Activated CD4-positive, alpha-beta T cell treated with anti-CD3 and anti-CD28 coated beads for 48 hours (primary cell): ENCODE measurements around the gene ZNF416.

Experiments used
- DNase-seq: peaks from one replicate; pipeline ENCODE4 v3.0.0-alpha.2; 2020

The ZNF416 gene

GRCh38 chr19:57558525-57558924, 20.2 kb downstream of the ZNF416 start:
- no peak for DNase-seq

- DNase-seq, result no peak
These were observed 21.1 kb downstream of the ZNF416 start for GRCh38 chr19:57557659-57558058.

GRCh38 chr19:57552432-57552831, 26.3 kb downstream of the ZNF416 start:
- no peak for DNase-seq

GRCh38 chr19:57546513-57546912, 32.2 kb downstream of the ZNF416 start:
- DNase-seq, result no peak

- no peak for DNase-seq
These were observed 40.7 kb downstream of the ZNF416 start for GRCh38 chr19:57537953-57538547.

GRCh38 chr19:57527136-57527881, 51.4 kb downstream of the ZNF416 start, which contains the start of gene ZNF549:
Gene ZNF549, plus strand, starts transcription at chr19:57527356. Its CDS starts 218 bp downstream, at chr19:57527574.
- DNase-seq, result peak; percentile 93
